Testis (tissue), 2 donors: ENCODE results near the gene TM4SF18.

Experiments
- CTCF ChIP-seq, 3 experiments: fragments of 450-650 bp in 2 of 3; fragments of 200-600 bp in 1 of 3; sonication (generic) in 1 of 3; IDR thresholded peaks; one replicate each; pipeline ENCODE4 v1.5.1; 2016 to 2019; ENCODE audit warnings: antibody characterized with exemption in 3 of 3, mild to moderate bottlenecking in 2 of 3, moderate library complexity in 1 of 3
- POLR2A ChIP-seq: fragments of 450-650 bp; IDR thresholded peaks from one replicate; pipeline ENCODE4 v1.6.1; 2017; ENCODE audit warnings: antibody characterized with exemption, mild to moderate bottlenecking, moderate library complexity

- TF ChIP-seq CTCF (IDR thresholded peaks at IDR 0.05) (no peak), POLR2A (no peak)
Measured at GRCh38 chr3:149381173-149382100, 48.0 kb upstream of the TM4SF18 start.
